K562 (cell line): ENCODE measurements around the gene TMEM229B. TPM values are rescaled to one million over a fixed set of nuclear protein-coding genes. Genes with fewer than 3 reads are reported as not detected.

Experiments
- ATAC-seq: fragments of 200-7000 bp; cut with Tn5 transposase; 3 replicates; pipeline ENCODE4 v1.9.1; 2020; ENCODE audit warnings: moderate library complexity
- BruUV-seq: library from RNA; stranded (reverse); fragments of 400-500 nt; replicated peaks from 2 replicates; lab custom pipeline; 2021; lab: Mats Ljungman, UMichigan
- CTCF ChIA-PET: fragments of 300-600 bp; formaldehyde crosslinking; extraction: SDS; loops from one replicate; lab custom pipeline; 2021; ENCODE audit warnings: low intra/inter-chr PET ratio; lab: Yijun Ruan, JAX
- POLR2A ChIA-PET: fragments of 300-600, 350-650 bp; sonication (Branson Sonifier 250); formaldehyde crosslinking; extraction: SDS; loops from one replicate; lab custom pipeline; 2021; ENCODE audit warnings: antibody characterized with exemption, inconsistent platforms; lab: Yijun Ruan, JAX
- DNase-seq, 4 experiments: peaks; one replicate each; pipeline versions ENCODE4 v3.0.0 to v3.0.0-alpha.2; 2011 to 2018; ENCODE audit warnings: low spot score in 3 of 4, mixed read lengths in 3 of 4; ENCODE audit errors: extremely low read depth in 1 of 4
- FAIRE-seq: peaks from 2 replicates; lab custom pipeline; 2011; peaks lifted over from hg19 to GRCh38; lab: Jason Lieb, UNC
- H2AFZ ChIP-seq: 2 replicates; pipeline ENCODE4 v1.6.0; 2011; ENCODE audit warnings: low read depth, low read length, control low read depth, inconsistent platforms
- H3K27ac ChIP-seq: fragments of 200-600 bp; 3 replicates; pipeline ENCODE4 v1.8.0; 2011; ENCODE audit warnings: low read depth, mild to moderate bottlenecking, control low read depth, inconsistent platforms, low read length, moderate library complexity, mixed read lengths; ENCODE audit errors: extremely low read depth
- H3K27me3 ChIP-seq, 2 experiments: fragments of 300-600 bp in 1 of 2; 2 replicates in 1 of 2; 3 replicates in 1 of 2; pipeline versions ENCODE4 v1.6.0 to v1.8.0; 2011; ENCODE audit warnings: inconsistent platforms in 2 of 2, low read length in 2 of 2, mild to moderate bottlenecking in 1 of 2, mixed read lengths in 1 of 2, moderate library complexity in 1 of 2; ENCODE audit not compliant: control insufficient read depth in 2 of 2, insufficient read depth in 2 of 2
- H3K36me3 ChIP-seq: fragments of 300-600 bp; 3 replicates; pipeline ENCODE4 v1.8.0; 2011; ENCODE audit warnings: mild to moderate bottlenecking, low read length, inconsistent platforms; ENCODE audit not compliant: control insufficient read depth, insufficient read depth
- H3K4me1 ChIP-seq, 2 experiments: fragments of 200-600 bp in 1 of 2; replicated peaks in 1 of 2; 2 replicates in 1 of 2; 3 replicates in 1 of 2; pipeline versions ENCODE4 v1.5.1 to v1.8.0; 2011; ENCODE audit warnings: inconsistent platforms in 2 of 2, low read length in 2 of 2, mild to moderate bottlenecking in 1 of 2, mixed read lengths in 1 of 2, moderate library complexity in 1 of 2; ENCODE audit not compliant: control insufficient read depth in 2 of 2, insufficient read depth in 2 of 2
- H3K4me2 ChIP-seq: 2 replicates; pipeline ENCODE4 v1.6.1; 2011; ENCODE audit warnings: low read length, control low read depth, inconsistent platforms, mixed read lengths; ENCODE audit not compliant: insufficient read depth
- H3K4me3 ChIP-seq: fragments of 200-600 bp; sonication (generic), shearing (Covaris generic); 2 replicates; pipeline ENCODE4 v1.5.1; 2016; ENCODE audit warnings: control low read depth, inconsistent platforms
- H3K79me2 ChIP-seq: fragments of 200-600 bp; 3 replicates; pipeline ENCODE4 v1.8.0; 2011; ENCODE audit warnings: low read length, inconsistent platforms; ENCODE audit not compliant: control insufficient read depth, insufficient read depth
- H3K9ac ChIP-seq, 2 experiments: 2 replicates each; pipeline versions ENCODE4 v1.6.0 to v1.6.1; 2011; ENCODE audit warnings: low read depth in 2 of 2, low read length in 2 of 2, control low read depth in 1 of 2, inconsistent platforms in 1 of 2, mild to moderate bottlenecking in 1 of 2, mixed read lengths in 1 of 2; ENCODE audit not compliant: insufficient read depth in 1 of 2
- H3K9me1 ChIP-seq: one replicate; pipeline ENCODE4 v1.6.0; 2011; ENCODE audit warnings: inconsistent platforms, mild to moderate bottlenecking, low read length, moderate library complexity; ENCODE audit not compliant: control insufficient read depth, insufficient read depth
- H3K9me3 ChIP-seq: replicated peaks from 2 replicates; pipeline ENCODE4 v1.5.1; 2011; ENCODE audit warnings: low read depth, low read length, inconsistent platforms; ENCODE audit not compliant: control insufficient read depth, insufficient read depth
- H4K20me1 ChIP-seq: replicated peaks from 2 replicates; pipeline ENCODE4 v1.6.1; 2011; ENCODE audit warnings: low read length, inconsistent platforms, mixed read lengths; ENCODE audit not compliant: control insufficient read depth, insufficient read depth
- BMI1 ChIP-seq: fragments of 150-350 bp; IDR thresholded peaks from 2 replicates; pipeline ENCODE4 v1.6.1; 2014; ENCODE audit warnings: low read length
- BRCA1 ChIP-seq, 2 experiments: fragments of 450-650 bp in 1 of 2; sonication (generic) in 1 of 2; formaldehyde crosslinking in 1 of 2; IDR thresholded peaks; 2 replicates each; pipeline versions ENCODE4 v1.5.0 to v1.6.1; 2017 to 2020; ENCODE audit warnings: mild to moderate bottlenecking in 1 of 2, missing genetic modification reagents in 1 of 2
- BRF1 ChIP-seq: IDR thresholded peaks from 3 replicates; pipeline ENCODE4 v1.6.1; 2011; ENCODE audit warnings: borderline replicate concordance, mild to moderate bottlenecking; ENCODE audit not compliant: insufficient read length; ENCODE audit errors: extremely low read depth
- CBX3 ChIP-seq, 2 experiments: IDR thresholded peaks; 1 replicate in 1 of 2; 2 replicates in 1 of 2; pipeline ENCODE4 v1.6.1; 2012; ENCODE audit warnings: inconsistent platforms in 2 of 2, low read length in 2 of 2, borderline replicate concordance in 1 of 2, control low read depth in 1 of 2
- CTCFL ChIP-seq: IDR thresholded peaks from 2 replicates; pipeline ENCODE4 v1.6.1; 2011; ENCODE audit warnings: borderline replicate concordance, low read depth, mild to moderate bottlenecking, moderate library complexity, low read length; ENCODE audit not compliant: insufficient read depth, poor library complexity, severe bottlenecking
- ERF ChIP-seq: fragments of 450-650 bp; formaldehyde crosslinking; IDR thresholded peaks from 2 replicates; pipeline ENCODE4 v1.4.0; 2020; ENCODE audit warnings: mild to moderate bottlenecking, mixed read lengths
- FOSL1 ChIP-seq: fragments of 200-800 bp; sonication (Bioruptor generic); conservative IDR thresholded peaks from 2 replicates; pipeline ENCODE4 v1.6.1; 2016; ENCODE audit warnings: missing genetic modification characterization, missing compliant biosample characterization
- GABPB1 ChIP-seq: sonication (generic); formaldehyde crosslinking; IDR thresholded peaks from 2 replicates; pipeline ENCODE4 v1.8.0; 2022; ENCODE audit warnings: mild to moderate bottlenecking, missing genetic modification reagents
- HNRNPLL ChIP-seq: fragments of 200-400 bp; formaldehyde crosslinking; IDR thresholded peaks from 2 replicates; pipeline ENCODE4 v1.6.1; 2017; ENCODE audit warnings: low read length, low read depth, mild to moderate bottlenecking; ENCODE audit not compliant: poor library complexity, severe bottlenecking
- HNRNPUL1 ChIP-seq: fragments of 200-400 bp; formaldehyde crosslinking; IDR thresholded peaks from 2 replicates; pipeline ENCODE4 v1.6.1; 2017; ENCODE audit warnings: low read length
- KLF16 ChIP-seq: IDR thresholded peaks from 2 replicates; pipeline ENCODE4 v1.6.1; 2016; ENCODE audit warnings: antibody characterized with exemption
- XRCC4 ChIP-seq: IDR thresholded peaks from one replicate; pipeline ENCODE4 v1.6.1; 2011; ENCODE audit not compliant: insufficient read depth, insufficient read length; ENCODE audit errors: extremely low read depth
- ZNF274 ChIP-seq: IDR thresholded peaks from 2 replicates; pipeline ENCODE4 v1.6.1; 2011; ENCODE audit warnings: low read depth, mild to moderate bottlenecking, low read length, moderate library complexity, borderline replicate concordance
- WGBS: fragments of 100-300 bp; shearing (Covaris generic); methylation state at CpG from one replicate; pipeline ENCODE4 v1.1.6; 2016; ENCODE audit warnings: low coverage, mixed read lengths; ENCODE audit not compliant: insufficient coverage; ENCODE audit errors: missing lambda C conversion rate; 5-methylcytosine and 5-hydroxymethylcytosine counted together
- in situ Hi-C: fragments of 300-500 bp; cut with MboI; formaldehyde crosslinking; loops from 4 replicates; pipeline ENCODE4 v1.15.0; 2018; ENCODE audit warnings: inconsistent platforms, mixed read lengths
- intact Hi-C: fragments of 100-400 bp; cut with micrococcal nuclease; formaldehyde crosslinking; loops from 2 replicates; pipeline ENCODE4 v1.14.2; 2022
- polyA plus RNA-seq, 8 experiments: library from polyadenylated mRNA; depleted of rRNA in 4 of 8; stranded (reverse) in 5 of 8; unstranded in 3 of 8; fragments of >200 nt; fragmentation: Nextera tagmentation in 2 of 8; fragmentation: Illumina TruSeq in 1 of 8; extraction: Ambion mirVana in 2 of 8; extraction: Trizol in 1 of 8; gene quantifications; 2 replicates each; pipeline versions ENCODE4 v1.2.1 to v1.2.3, GENCODE V29; 2011 to 2014; ENCODE audit warnings: inconsistent platforms in 1 of 8, missing spikeins in 1 of 8
- total RNA-seq, 7 experiments: library from RNA; depleted of rRNA in 6 of 7; stranded (reverse); fragments of >200 nt in 6 of 7; fragmentation: Illumina TruSeq in 2 of 7; extraction: Trizol in 2 of 7; gene quantifications; 2 replicates each; pipeline versions ENCODE4 v1.2.1 to v1.2.3, GENCODE V29; 2011 to 2021; ENCODE audit warnings: low replicate concordance in 1 of 7

TMEM229B gene
- total and polyA plus RNA-seq, 9 of the 15 experiments (the other 6 are each of a cell fraction or from before 2014, with no cell fraction given) = not detected

- no peak overlapping the region for H3K27ac ChIP-seq
- H3K9me1 ChIP-seq = no peaks in the 10 kb centered on the region
- H2AFZ ChIP-seq = no peak overlapping the region
- POLR2A ChIA-PET = no interaction called here
- in situ Hi-C loops = no loop called here
- no peaks in the 10 kb centered on the region for H4K20me1 ChIP-seq
- no peak for DNase-seq
- no peak overlapping the region for H3K4me3 ChIP-seq
- H3K9ac ChIP-seq = no peak overlapping the region
- no TSS peak for BruUV-seq
- TF ChIP-seq CBX3 (IDR thresholded peaks at IDR 0.05; ENCODE audit: borderline replicate concordance in 1 of 2, low read length in 2 of 2) (no peak), ZNF274 (no peak), FOSL1 (no peak), HNRNPUL1 (no peak), XRCC4 (no peak), GABPB1 (CRISPR knock-in tag) (no peak), CTCFL (no peak), KLF16 (no peak), ERF (CRISPR knock-in tag) (no peak), BRCA1 (IDR thresholded peaks at IDR 0.05) (no peak), BRCA1 (CRISPR knock-in tag; IDR thresholded peaks at IDR 0.05) (no peak), HNRNPLL (no peak), BMI1 (no peak), BRF1 (no peak)
- TF ChIP-seq, all 486 proteins: peak for 0
- FAIRE-seq = no peak
- peaks cover 7 to 39% of the 10 kb centered on the region in 2 experiments; a peak in 3 of 5 replicates for H3K27me3 ChIP-seq
- H3K4me1 ChIP-seq = peaks cover 0 to 16% of the 10 kb centered on the region in 2 experiments; a peak in 2 of 5 replicates
- H3K9me3 ChIP-seq = no peaks in the 10 kb centered on the region
- 4% methylated on average over 3 of the region's 3 CpGs for WGBS
- no peaks in the 10 kb centered on the region for H3K79me2 ChIP-seq
- ATAC-seq = no peak
- no peak overlapping the region for H3K4me2 ChIP-seq
- no peaks in the 10 kb centered on the region for H3K36me3 ChIP-seq
- CTCF ChIA-PET = no interaction called here
- intact Hi-C loops = no loop called here
Measured at GRCh38 chr14:67510836-67511235, 22.3 kb upstream of the TMEM229B start.
